HepG2 (cell line): ENCODE data around the gene TRAPPC5. TPM values are rescaled to one million over a fixed set of nuclear protein-coding genes. Genes with fewer than 3 reads are reported as not detected.

ENCODE experiments used
- ATAC-seq: fragments of 200-7000 bp; cut with Tn5 transposase; 3 replicates; pipeline ENCODE4 v1.9.1; 2020; ENCODE audit warnings: mild to moderate bottlenecking, moderate library complexity
- BruUV-seq: library from RNA; stranded (reverse); fragments of 400-500 nt; replicated peaks from 2 replicates; lab custom pipeline; 2021; lab: Mats Ljungman, UMichigan
- CTCF ChIA-PET: fragments of 300-600 bp; formaldehyde crosslinking; extraction: SDS; loops from one replicate; lab custom pipeline; 2021; ENCODE audit warnings: low total read pairs, inconsistent platforms, low intra/inter-chr PET ratio; lab: Yijun Ruan, JAX
- POLR2A ChIA-PET: fragments of 350-600 bp; sonication (Branson Sonifier 250); formaldehyde crosslinking; loops from one replicate; lab custom pipeline; 2020; ENCODE audit warnings: antibody characterized with exemption, inconsistent platforms; lab: Yijun Ruan, JAX
- DNase-seq: peaks from one replicate; pipeline ENCODE4 v3.0.0-alpha.2; 2015; ENCODE audit warnings: low spot score
- FAIRE-seq: peaks from 3 replicates; lab custom pipeline; 2011; peaks lifted over from hg19 to GRCh38; lab: Jason Lieb, UNC
- H2AFZ ChIP-seq: one replicate; pipeline ENCODE4 v1.6.1; 2011; ENCODE audit warnings: low read length, inconsistent platforms
- H3K27ac ChIP-seq: fragments of 300-600 bp; 3 replicates; pipeline ENCODE4 v1.8.0; 2011; ENCODE audit warnings: mixed run types, mild to moderate bottlenecking, mixed read lengths, low read length, inconsistent platforms; ENCODE audit not compliant: insufficient read depth; ENCODE audit errors: extremely low read length
- H3K27me3 ChIP-seq, 2 experiments: fragments of 200-600 bp in 1 of 2; 2 replicates in 1 of 2; 3 replicates in 1 of 2; pipeline versions ENCODE4 v1.6.0 to v1.8.0; 2011; ENCODE audit warnings: low read length in 2 of 2, mild to moderate bottlenecking in 2 of 2, moderate library complexity in 2 of 2, inconsistent platforms in 1 of 2; ENCODE audit not compliant: insufficient read depth in 2 of 2, control insufficient read depth in 1 of 2
- H3K36me3 ChIP-seq, 2 experiments: fragments of 200-600 bp in 1 of 2; replicated peaks in 1 of 2; 2 replicates in 1 of 2; 3 replicates in 1 of 2; pipeline versions ENCODE4 v1.5.1 to v1.8.0; 2011; ENCODE audit warnings: low read length in 2 of 2, inconsistent platforms in 1 of 2; ENCODE audit not compliant: insufficient read depth in 2 of 2, control insufficient read depth in 1 of 2
- H3K4me1 ChIP-seq: 2 replicates; pipeline ENCODE4 v1.5.1; 2012; ENCODE audit warnings: low read length, inconsistent platforms; ENCODE audit not compliant: insufficient read depth
- H3K4me2 ChIP-seq: 2 replicates; pipeline ENCODE4 v1.6.0; 2011; ENCODE audit warnings: low read depth, low read length, inconsistent platforms
- H3K4me3 ChIP-seq, 3 experiments: fragments of 200-600 bp in 1 of 3; sonication (generic), shearing (Covaris generic) in 1 of 3; replicated peaks in 1 of 3; 2 replicates each; pipeline ENCODE4 v1.5.1; 2011 to 2016; ENCODE audit warnings: low read length in 3 of 3, inconsistent platforms in 2 of 3, low read depth in 2 of 3, mild to moderate bottlenecking in 2 of 3, control low read depth in 1 of 3, mixed read lengths in 1 of 3; ENCODE audit not compliant: insufficient read depth in 1 of 3
- H3K79me2 ChIP-seq: one replicate; pipeline ENCODE4 v1.6.1; 2011; ENCODE audit warnings: low read length, inconsistent platforms; ENCODE audit not compliant: insufficient read depth
- H3K9ac ChIP-seq: 2 replicates; pipeline ENCODE4 v1.6.0; 2011; ENCODE audit warnings: mild to moderate bottlenecking, low read depth, low read length, inconsistent platforms; ENCODE audit not compliant: insufficient read depth
- H3K9me3 ChIP-seq: 2 replicates; pipeline ENCODE4 v1.5.1; 2012; ENCODE audit warnings: mild to moderate bottlenecking, low read length
- H4K20me1 ChIP-seq: 2 replicates; pipeline ENCODE4 v1.6.0; 2011; ENCODE audit warnings: inconsistent platforms, mild to moderate bottlenecking, low read length, moderate library complexity; ENCODE audit not compliant: insufficient read depth
- EEA1 ChIP-seq: sonication (generic); formaldehyde crosslinking; IDR thresholded peaks from 2 replicates; pipeline ENCODE4 v1.5.1; 2020; ENCODE audit warnings: mild to moderate bottlenecking, missing genetic modification reagents, borderline replicate concordance
- HNRNPUL1 ChIP-seq: fragments of 200-400 bp; formaldehyde crosslinking; IDR thresholded peaks from 2 replicates; pipeline ENCODE4 v1.6.1; 2017; ENCODE audit warnings: low read depth, mild to moderate bottlenecking, low read length, moderate library complexity
- HOXA5 ChIP-seq: sonication (generic); formaldehyde crosslinking; IDR thresholded peaks from 2 replicates; pipeline ENCODE4 v1.4.0; 2020; ENCODE audit warnings: missing genetic modification reagents
- POLR2G ChIP-seq: fragments of 200-400 bp; formaldehyde crosslinking; IDR thresholded peaks from 2 replicates; pipeline ENCODE4 v1.6.1; 2018; ENCODE audit warnings: mild to moderate bottlenecking, low read depth, low read length, moderate library complexity
- ZBTB20 ChIP-seq: sonication (generic); formaldehyde crosslinking; IDR thresholded peaks from 2 replicates; pipeline ENCODE4 v1.8.1; 2023; ENCODE audit warnings: missing genetic modification reagents, low read depth, mild to moderate bottlenecking, borderline replicate concordance
- ZMYM2 ChIP-seq: sonication (generic); formaldehyde crosslinking; IDR thresholded peaks from 2 replicates; pipeline ENCODE4 v1.8.0; 2022; ENCODE audit warnings: mild to moderate bottlenecking, missing genetic modification reagents
- ZNF12 ChIP-seq: sonication (generic); formaldehyde crosslinking; IDR thresholded peaks from 2 replicates; pipeline ENCODE4 v1.5.0; 2020; ENCODE audit warnings: missing genetic modification reagents
- ZNF234 ChIP-seq: sonication (generic); formaldehyde crosslinking; conservative IDR thresholded peaks from 2 replicates; pipeline ENCODE4 v1.5.1; 2020; ENCODE audit warnings: mild to moderate bottlenecking, missing genetic modification reagents
- ZNF30 ChIP-seq: sonication (generic); formaldehyde crosslinking; IDR thresholded peaks from 2 replicates; pipeline ENCODE4 v1.5.0; 2020; ENCODE audit warnings: mild to moderate bottlenecking, missing genetic modification reagents
- ZNF780A ChIP-seq: sonication (generic); formaldehyde crosslinking; IDR thresholded peaks from 2 replicates; pipeline ENCODE4 v1.8.0; 2022; ENCODE audit warnings: mild to moderate bottlenecking, missing genetic modification reagents, moderate library complexity
- ZSCAN22 ChIP-seq: sonication (generic); formaldehyde crosslinking; IDR thresholded peaks from 2 replicates; pipeline ENCODE4 v1.4.0; 2020; ENCODE audit warnings: mild to moderate bottlenecking, missing genetic modification reagents
- WGBS: methylation state at CpG from one replicate; pipeline ENCODE4 v1.1.6; 2017; ENCODE audit warnings: low lambda C conversion rate; 5-methylcytosine and 5-hydroxymethylcytosine counted together
- in situ Hi-C: cut with HindIII; loops from 2 replicates; pipeline ENCODE4 v1.10.0; 2017; ENCODE audit warnings: low pct_unique_long_range_greater_than_20kb; ENCODE audit not compliant: extremely low pct_ligation_motif_present
- intact Hi-C: fragments of 100-400 bp; cut with micrococcal nuclease; formaldehyde crosslinking; loops from one replicate; pipeline ENCODE4 v1.10.0; 2022; ENCODE audit not compliant: unreplicated experiment
- polyA plus RNA-seq, 8 experiments: library from polyadenylated mRNA; depleted of rRNA in 3 of 8; stranded (reverse) in 7 of 8; unstranded in 1 of 8; fragments of >200 nt; fragmentation: Illumina TruSeq in 4 of 8; extraction: Trizol in 4 of 8; gene quantifications; 2 replicates each; pipeline versions ENCODE4 v1.2.1 to v1.2.3, GENCODE V29; 2011 to 2016; ENCODE audit warnings: low read depth in 4 of 8, missing spikeins in 1 of 8, mixed read lengths in 1 of 8; ENCODE audit not compliant: insufficient read depth in 1 of 8
- total RNA-seq, 5 experiments: library from RNA; depleted of rRNA; stranded (reverse); fragments of >200 nt; fragmentation: Illumina TruSeq; extraction: Trizol; gene quantifications; 2 replicates each; pipeline ENCODE4 v1.2.3, GENCODE V29; 2016; ENCODE audit warnings: low read depth in 1 of 5
- TF ChIP-seq, protein P1 (sequence below): sonication (generic); formaldehyde crosslinking; IDR thresholded peaks from 2 replicates; pipeline ENCODE4 v1.4.0; 2020; ENCODE audit warnings: missing genetic modification reagents, borderline replicate concordance
- TF ChIP-seq, protein P2 (sequence below): sonication (generic); formaldehyde crosslinking; conservative IDR thresholded peaks from 2 replicates; pipeline ENCODE4 v1.8.0; 2022; ENCODE audit warnings: mild to moderate bottlenecking, moderate library complexity, missing genetic modification reagents
- TF ChIP-seq, protein P3 (sequence below): sonication (generic); formaldehyde crosslinking; IDR thresholded peaks from 2 replicates; pipeline ENCODE4 v1.8.0; 2022; ENCODE audit warnings: low read depth, missing genetic modification reagents
- TF ChIP-seq, protein P4 (sequence below): sonication (generic); formaldehyde crosslinking; IDR thresholded peaks from 2 replicates; pipeline ENCODE4 v1.5.0; 2020; ENCODE audit warnings: mild to moderate bottlenecking, missing genetic modification reagents

Gene TRAPPC5
- total and polyA plus RNA-seq, 2 of the 13 experiments (the other 11 are each of a cell fraction or from before 2014, with no cell fraction given) = 38.5 to 78.7 TPM

DNA sequence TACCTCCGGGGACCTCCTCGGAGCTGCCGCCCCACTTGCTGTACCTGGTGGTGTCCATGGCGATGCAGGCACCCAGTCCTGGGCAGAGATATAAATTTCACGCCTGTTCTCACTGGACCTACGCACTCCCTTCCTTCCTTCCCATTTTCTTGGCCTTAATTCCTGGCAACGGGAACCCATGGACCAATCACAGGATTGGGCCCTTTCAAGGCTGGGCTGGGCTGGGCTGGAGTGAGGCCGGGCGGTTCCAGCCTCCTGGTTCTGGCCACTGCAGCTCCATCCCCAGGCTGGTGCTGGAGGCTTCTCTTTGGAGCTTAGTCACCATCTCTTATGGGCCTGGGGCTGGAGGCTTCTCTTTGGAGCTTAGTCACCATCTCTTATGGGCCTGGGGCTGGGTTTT is 51.4 kb downstream of the TRAPPC5 start, which contains the start of gene CLEC4G:
Gene CLEC4G (minus strand): TSS at position 66 of the 400 bp plus-strand sequence. CDS start 8 bp downstream, at position 58.
- H4K20me1 ChIP-seq = no peaks in the 10 kb centered on the region
- intact Hi-C loops (no loop called here), in situ Hi-C loops (no loop called here)
- POLR2A ChIA-PET = no interaction called here
- DNase-seq (no peak), FAIRE-seq (no peak), ATAC-seq (no peak)
- no peak within 1 kb of the TSS for H2AFZ ChIP-seq
- BruUV-seq = no TSS peak
- H3K79me2 ChIP-seq = no peaks in the 10 kb centered on the region
- H3K27me3 ChIP-seq = peaks cover 1 to 31% of the 10 kb centered on the region in 2 experiments; a peak in 3 of 5 replicates
- TF ChIP-seq ZSCAN22 (CRISPR knock-in tag) = no peak
- TF ChIP-seq, protein P1, sequence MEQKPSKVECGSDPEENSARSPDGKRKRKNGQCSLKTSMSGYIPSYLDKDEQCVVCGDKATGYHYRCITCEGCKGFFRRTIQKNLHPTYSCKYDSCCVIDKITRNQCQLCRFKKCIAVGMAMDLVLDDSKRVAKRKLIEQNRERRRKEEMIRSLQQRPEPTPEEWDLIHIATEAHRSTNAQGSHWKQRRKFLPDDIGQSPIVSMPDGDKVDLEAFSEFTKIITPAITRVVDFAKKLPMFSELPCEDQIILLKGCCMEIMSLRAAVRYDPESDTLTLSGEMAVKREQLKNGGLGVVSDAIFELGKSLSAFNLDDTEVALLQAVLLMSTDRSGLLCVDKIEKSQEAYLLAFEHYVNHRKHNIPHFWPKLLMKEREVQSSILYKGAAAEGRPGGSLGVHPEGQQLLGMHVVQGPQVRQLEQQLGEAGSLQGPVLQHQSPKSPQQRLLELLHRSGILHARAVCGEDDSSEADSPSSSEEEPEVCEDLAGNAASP (CRISPR knock-in tag) = no peak
- TF ChIP-seq ZNF12 = no peak
- TF ChIP-seq HNRNPUL1 = no peak
- TF ChIP-seq ZNF234 (CRISPR knock-in tag) = no peak
- TF ChIP-seq, protein P2, sequence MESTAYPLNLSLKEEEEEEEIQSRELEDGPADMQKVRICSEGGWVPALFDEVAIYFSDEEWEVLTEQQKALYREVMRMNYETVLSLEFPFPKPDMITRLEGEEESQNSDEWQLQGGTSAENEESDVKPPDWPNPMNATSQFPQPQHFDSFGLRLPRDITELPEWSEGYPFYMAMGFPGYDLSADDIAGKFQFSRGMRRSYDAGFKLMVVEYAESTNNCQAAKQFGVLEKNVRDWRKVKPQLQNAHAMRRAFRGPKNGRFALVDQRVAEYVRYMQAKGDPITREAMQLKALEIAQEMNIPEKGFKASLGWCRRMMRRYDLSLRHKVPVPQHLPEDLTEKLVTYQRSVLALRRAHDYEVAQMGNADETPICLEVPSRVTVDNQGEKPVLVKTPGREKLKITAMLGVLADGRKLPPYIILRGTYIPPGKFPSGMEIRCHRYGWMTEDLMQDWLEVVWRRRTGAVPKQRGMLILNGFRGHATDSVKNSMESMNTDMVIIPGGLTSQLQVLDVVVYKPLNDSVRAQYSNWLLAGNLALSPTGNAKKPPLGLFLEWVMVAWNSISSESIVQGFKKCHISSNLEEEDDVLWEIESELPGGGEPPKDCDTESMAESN (CRISPR knock-in tag) = no peak
- TF ChIP-seq ZBTB20 (CRISPR knock-in tag) = no peak
- no peak for TF ChIP-seq EEA1
- TF ChIP-seq POLR2G = no peak
- TF ChIP-seq, protein P3, sequence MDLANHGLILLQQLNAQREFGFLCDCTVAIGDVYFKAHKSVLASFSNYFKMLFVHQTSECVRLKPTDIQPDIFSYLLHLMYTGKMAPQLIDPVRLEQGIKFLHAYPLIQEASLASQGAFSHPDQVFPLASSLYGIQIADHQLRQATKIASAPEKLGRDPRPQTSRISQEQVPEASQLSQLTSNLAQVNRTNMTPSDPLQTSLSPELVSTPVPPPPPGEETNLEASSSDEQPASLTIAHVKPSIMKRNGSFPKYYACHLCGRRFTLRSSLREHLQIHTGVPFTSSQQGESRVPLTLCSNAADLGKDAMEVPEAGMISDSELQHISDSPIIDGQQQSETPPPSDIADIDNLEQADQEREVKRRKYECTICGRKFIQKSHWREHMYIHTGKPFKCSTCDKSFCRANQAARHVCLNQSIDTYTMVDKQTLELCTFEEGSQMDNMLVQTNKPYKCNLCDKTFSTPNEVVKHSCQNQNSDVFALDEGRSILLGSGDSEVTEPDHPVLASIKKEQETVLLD (CRISPR knock-in tag) = no peak
- TF ChIP-seq HOXA5 (CRISPR knock-in tag) = no peak
- no peak for TF ChIP-seq ZNF780A (CRISPR knock-in tag)
- TF ChIP-seq ZNF30 (CRISPR knock-in tag) = no peak
- TF ChIP-seq, protein P4, sequence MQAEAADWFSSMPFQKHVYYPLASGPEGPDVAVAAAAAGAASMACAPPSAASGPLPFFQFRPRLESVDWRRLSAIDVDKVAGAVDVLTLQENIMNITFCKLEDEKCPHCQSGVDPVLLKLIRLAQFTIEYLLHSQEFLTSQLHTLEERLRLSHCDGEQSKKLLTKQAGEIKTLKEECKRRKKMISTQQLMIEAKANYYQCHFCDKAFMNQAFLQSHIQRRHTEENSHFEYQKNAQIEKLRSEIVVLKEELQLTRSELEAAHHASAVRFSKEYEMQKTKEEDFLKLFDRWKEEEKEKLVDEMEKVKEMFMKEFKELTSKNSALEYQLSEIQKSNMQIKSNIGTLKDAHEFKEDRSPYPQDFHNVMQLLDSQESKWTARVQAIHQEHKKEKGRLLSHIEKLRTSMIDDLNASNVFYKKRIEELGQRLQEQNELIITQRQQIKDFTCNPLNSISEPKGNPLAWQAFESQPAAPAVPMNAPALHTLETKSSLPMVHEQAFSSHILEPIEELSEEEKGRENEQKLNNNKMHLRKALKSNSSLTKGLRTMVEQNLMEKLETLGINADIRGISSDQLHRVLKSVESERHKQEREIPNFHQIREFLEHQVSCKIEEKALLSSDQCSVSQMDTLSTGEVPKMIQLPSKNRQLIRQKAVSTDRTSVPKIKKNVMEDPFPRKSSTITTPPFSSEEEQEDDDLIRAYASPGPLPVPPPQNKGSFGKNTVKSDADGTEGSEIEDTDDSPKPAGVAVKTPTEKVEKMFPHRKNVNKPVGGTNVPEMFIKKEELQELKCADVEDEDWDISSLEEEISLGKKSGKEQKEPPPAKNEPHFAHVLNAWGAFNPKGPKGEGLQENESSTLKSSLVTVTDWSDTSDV (CRISPR knock-in tag) = no peak
- no peak for TF ChIP-seq ZMYM2 (CRISPR knock-in tag)
- no peaks in the 10 kb centered on the region for H3K36me3 ChIP-seq
- H3K4me1 ChIP-seq = 0 out of 2 replicates have a peak, but pooled peaks cover under 1% of the 10 kb centered on the region
- no peaks in the 10 kb centered on the region for H3K9me3 ChIP-seq
- no peak within 1 kb of the TSS for H3K27ac ChIP-seq
- WGBS = 33% methylated on average over 9 of the region's 9 CpGs
- no peak within 1 kb of the TSS for H3K9ac ChIP-seq
- no peak within 1 kb of the TSS for H3K4me3 ChIP-seq
- CTCF ChIA-PET = no interaction called here
- H3K4me2 ChIP-seq = no peak within 1 kb of the TSS
